Skeletal muscle satellite cell (primary cell): ENCODE measurements around the gene UBE2M. TPM values are rescaled to one million over a fixed set of nuclear protein-coding genes. Genes with fewer than 3 reads are reported as not detected.
"Not testable (repeated sequence)": the region's sequence is repeated elsewhere in the genome, so short reads cannot be mapped to it uniquely, and the experiment has no call there.

Experiments used
- H3K27me3 ChIP-seq: 2 replicates; pipeline ENCODE4 v1.7.0; 2013; ENCODE audit warnings: low read length; ENCODE audit not compliant: control insufficient read depth, insufficient read depth
- H3K36me3 ChIP-seq: 2 replicates; pipeline ENCODE4 v1.7.0; 2013; ENCODE audit warnings: mild to moderate bottlenecking, control low read depth, low read length; ENCODE audit not compliant: insufficient read depth
- H3K4me1 ChIP-seq: 2 replicates; pipeline ENCODE4 v1.7.0; 2013; ENCODE audit warnings: low read length; ENCODE audit not compliant: control insufficient read depth, insufficient read depth
- H3K4me2 ChIP-seq: 2 replicates; pipeline ENCODE4 v1.7.0; 2013; ENCODE audit warnings: mild to moderate bottlenecking, low read length
- H3K4me3 ChIP-seq: 2 replicates; pipeline ENCODE4 v1.7.0; 2013; ENCODE audit warnings: low read length
- H3K9ac ChIP-seq: 2 replicates; pipeline ENCODE4 v1.7.0; 2013; ENCODE audit warnings: mild to moderate bottlenecking, low read depth, low read length, moderate library complexity
- H3K9me3 ChIP-seq: replicated peaks from 2 replicates; pipeline ENCODE4 v1.7.0; 2013; ENCODE audit warnings: mild to moderate bottlenecking, control low read depth, low read length
- total RNA-seq: library from RNA; depleted of rRNA; stranded (reverse); fragments of >200 nt; gene quantifications from 2 replicates; pipeline ENCODE4 v1.2.3, GENCODE V29; 2012; rRNA removed

The UBE2M gene
- total RNA-seq = 64.6 and 93.0 TPM in 2 replicates

DNA sequence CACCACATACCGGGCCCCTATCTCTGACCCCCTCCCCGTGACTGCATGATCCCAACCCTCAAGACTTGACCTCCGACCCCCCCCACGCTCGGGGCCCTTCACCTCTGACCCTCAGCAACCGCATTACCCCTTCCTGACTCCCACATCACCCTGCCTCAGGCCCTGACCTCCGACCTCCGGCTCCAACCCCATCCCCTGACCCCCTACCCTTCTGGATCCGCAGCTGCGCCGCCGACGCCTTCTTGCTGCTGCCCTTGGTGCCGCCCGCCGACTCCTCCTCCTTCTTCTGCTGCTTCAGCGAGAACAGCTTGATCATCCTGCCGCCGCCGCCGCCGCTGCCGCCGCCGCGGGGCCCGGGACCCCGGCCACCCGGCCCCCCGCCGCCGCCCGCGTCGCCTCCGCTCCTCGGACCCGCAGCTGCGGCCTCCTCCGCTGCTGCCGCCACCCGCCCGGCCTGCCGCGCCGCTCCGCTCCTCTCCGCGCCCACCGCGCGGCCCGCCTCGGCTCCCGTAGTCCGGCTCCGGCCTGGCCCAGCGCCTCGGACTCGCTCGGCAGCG lies at the start of gene UBE2M:
Gene UBE2M, minus strand, starts transcription at position 546 of the 557 bp plus-strand sequence. Its CDS starts 230 bp downstream, at position 316.
- Histone ChIP-seq H3K4me2 (peak within 1 kb of the TSS; percentile 98), H3K4me1 (peaks cover 52% of the 10 kb centered on the region), H3K9ac (peak within 1 kb of the TSS; percentile 98), H3K27me3 (peaks cover under 1% of the 10 kb centered on the region), H3K36me3 (peaks cover 13% of the 10 kb centered on the region), H3K4me3 (peak within 1 kb of the TSS; percentile 94), H3K9me3 (no peaks in the 10 kb centered on the region)

DNA sequence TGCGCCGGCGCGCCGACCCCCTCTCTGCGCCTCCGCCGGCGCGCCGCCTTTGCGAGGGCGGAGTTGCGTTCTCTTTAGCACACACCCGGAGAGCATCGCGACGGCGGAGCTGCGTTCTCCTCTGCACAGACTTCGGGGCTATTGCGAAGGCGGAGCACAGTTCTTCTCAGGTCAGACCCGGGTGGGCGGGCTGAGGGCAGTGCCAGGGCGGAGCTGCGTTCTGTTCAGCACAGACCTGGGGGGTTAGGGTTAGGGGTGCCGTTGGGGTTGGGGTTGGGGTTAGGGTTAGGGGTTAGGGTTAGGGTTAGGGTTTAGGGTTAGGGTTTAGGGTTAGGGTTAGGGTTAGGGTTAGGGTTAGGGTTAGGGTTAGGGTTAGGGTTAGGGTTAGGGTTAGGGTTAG lies 48.8 kb upstream of the UBE2M start:
- not testable (repeated sequence) for H3K9ac ChIP-seq, H3K36me3 ChIP-seq, H3K4me3 ChIP-seq, H3K9me3 ChIP-seq, H3K4me1 ChIP-seq, H3K27me3 ChIP-seq, H3K4me2 ChIP-seq

DNA sequence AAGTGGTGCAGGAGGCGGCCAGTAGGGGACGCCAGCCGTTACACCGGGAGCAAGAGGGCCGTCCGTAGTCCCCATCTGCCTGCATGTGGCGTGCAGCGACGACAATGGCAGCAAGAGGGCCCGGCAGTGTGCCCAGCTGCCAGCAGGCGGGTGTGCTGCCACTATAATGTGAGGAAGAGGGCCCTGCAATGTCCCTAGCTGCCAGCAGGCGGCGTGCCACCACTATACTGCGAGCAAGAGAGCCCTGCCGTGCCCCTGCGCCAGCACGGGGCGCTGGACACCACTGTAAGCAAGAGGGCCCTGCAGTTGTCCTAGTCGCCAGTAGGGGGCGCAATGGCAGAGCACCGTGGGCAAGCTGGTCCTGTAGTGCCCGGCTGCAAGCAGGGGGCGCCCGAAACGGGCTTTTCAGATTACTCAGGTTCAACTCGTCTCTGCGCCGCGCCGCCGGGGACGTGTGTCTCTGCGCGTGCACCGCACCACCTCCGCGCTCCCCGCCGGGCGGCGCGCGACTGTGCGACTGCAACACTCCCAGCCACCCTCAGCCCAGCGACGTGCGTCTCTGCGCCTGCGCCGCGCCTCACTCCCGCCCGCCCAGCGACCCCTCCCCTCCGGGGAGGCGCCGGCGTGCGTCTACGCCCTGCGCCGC lies 48.0 kb upstream of the UBE2M start:
- not testable (repeated sequence) for H3K9me3 ChIP-seq, H3K4me2 ChIP-seq, H3K9ac ChIP-seq, H3K4me3 ChIP-seq, H3K4me1 ChIP-seq, H3K27me3 ChIP-seq, H3K36me3 ChIP-seq

DNA sequence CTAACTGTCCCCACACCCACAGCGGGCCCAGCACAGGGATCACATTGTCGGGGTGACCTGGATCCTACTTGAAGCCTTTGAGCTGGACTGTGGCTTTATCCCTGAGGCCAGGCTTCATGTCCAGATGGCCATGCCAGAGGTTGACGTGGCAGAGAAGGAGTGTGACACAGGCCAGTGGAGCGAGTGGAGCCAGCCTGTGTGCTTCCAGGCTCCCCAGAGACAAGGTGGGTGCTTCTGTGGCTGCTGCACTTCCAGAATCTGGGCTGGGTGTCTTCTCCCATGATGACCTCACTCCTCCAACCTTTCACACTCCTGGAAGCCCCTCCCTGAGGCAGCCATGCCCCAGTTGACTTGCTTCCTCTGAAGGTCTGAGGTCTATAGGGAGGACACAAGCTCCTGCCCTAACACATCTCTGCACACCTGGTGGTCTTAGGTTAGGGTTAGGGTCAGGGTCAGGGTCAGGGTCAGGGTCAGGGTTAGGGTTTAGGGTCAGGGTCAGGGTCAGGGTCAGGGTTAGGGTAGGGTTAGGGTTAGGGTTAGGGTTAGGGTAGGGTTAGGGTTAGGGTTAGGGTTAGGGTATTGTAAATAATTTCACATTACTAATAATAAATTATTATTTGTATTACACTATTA lies 27.8 kb upstream of the UBE2M start:
- no peak overlapping the region for H3K9ac ChIP-seq
- H3K4me3 ChIP-seq = no peak overlapping the region
- H3K4me1 ChIP-seq = no peaks in the 10 kb centered on the region
- H3K36me3 ChIP-seq = peaks cover 23% of the 10 kb centered on the region
- no peaks in the 10 kb centered on the region for H3K27me3 ChIP-seq
- no peaks in the 10 kb centered on the region for H3K9me3 ChIP-seq
- H3K4me2 ChIP-seq = no peak overlapping the region

GRCh38 chr19:58585442-58586132 lies 27.2 kb upstream of the UBE2M start:
- Histone ChIP-seq H3K4me3 (no peak overlapping the region), H3K36me3 (peaks cover 23% of the 10 kb centered on the region), H3K9me3 (no peaks in the 10 kb centered on the region)

DNA sequence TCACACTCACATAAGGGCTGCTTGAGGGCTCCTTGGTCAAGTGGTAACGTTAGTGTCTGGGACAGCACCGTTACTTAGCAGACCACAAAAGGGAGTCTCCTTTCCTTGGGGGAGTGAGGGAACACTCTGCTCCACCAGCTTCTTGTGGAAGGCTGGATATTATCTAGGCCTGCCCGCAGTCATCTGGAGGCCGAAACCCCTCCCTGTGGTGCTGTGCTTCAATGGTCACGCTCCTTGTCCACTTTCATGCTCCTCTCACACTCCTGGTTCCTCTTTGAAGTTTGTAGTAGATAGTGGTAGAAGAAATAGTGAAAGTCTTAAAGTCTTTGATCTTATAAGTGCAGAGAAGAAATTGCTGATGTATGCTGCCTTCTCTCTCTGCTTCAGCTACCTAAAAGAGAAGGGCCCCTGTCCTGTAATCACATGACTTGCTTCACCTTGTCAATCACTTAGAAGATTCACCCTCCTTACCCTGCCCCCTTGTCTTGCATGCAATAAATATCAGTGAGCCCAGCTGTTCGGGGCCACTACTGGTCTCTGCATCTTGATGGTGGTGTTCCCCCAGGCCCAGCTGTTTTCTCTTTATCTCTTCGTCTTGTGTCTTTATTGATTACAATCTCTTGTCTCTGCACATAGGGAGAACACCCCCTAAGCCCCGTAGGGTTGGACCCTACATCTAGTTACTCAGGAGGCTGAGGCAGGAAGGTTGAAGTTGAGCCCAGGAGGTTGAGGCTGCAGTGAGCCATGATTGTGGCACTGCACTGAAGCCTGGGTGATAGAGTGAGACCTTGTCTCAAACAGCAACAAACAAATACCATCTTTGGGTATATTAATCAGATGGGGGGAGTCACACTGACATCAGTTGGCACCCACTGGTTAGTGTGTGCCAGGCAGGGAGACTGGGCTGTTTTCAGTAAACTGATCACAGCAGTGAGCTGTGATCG lies 26.4 kb upstream of the UBE2M start:
- H3K27me3 ChIP-seq = no peaks in the 10 kb centered on the region
- no peak overlapping the region for H3K9ac ChIP-seq
- no peak overlapping the region for H3K4me3 ChIP-seq
- no peak overlapping the region for H3K4me2 ChIP-seq
- H3K4me1 ChIP-seq = peaks cover 3% of the 10 kb centered on the region
- peaks cover 23% of the 10 kb centered on the region for H3K36me3 ChIP-seq
- H3K9me3 ChIP-seq = no peaks in the 10 kb centered on the region

More at GRCh38 chr19:58585442-58586132, 27.2 kb upstream of the UBE2M start:
- Histone ChIP-seq H3K4me2 (no peak overlapping the region), H3K4me1 (peaks cover 3% of the 10 kb centered on the region), H3K9ac (no peak overlapping the region), H3K27me3 (no peaks in the 10 kb centered on the region)

GRCh38 chr19:58582985-58583384 lies 24.6 kb upstream of the UBE2M start:
- no peak overlapping the region for H3K9ac ChIP-seq
- no peaks in the 10 kb centered on the region for H3K27me3 ChIP-seq
- H3K4me3 ChIP-seq = no peak overlapping the region
- H3K9me3 ChIP-seq = no peaks in the 10 kb centered on the region
- H3K4me1 ChIP-seq = peaks cover 7% of the 10 kb centered on the region
- H3K36me3 ChIP-seq = peaks cover 23% of the 10 kb centered on the region
- no peak overlapping the region for H3K4me2 ChIP-seq

DNA sequence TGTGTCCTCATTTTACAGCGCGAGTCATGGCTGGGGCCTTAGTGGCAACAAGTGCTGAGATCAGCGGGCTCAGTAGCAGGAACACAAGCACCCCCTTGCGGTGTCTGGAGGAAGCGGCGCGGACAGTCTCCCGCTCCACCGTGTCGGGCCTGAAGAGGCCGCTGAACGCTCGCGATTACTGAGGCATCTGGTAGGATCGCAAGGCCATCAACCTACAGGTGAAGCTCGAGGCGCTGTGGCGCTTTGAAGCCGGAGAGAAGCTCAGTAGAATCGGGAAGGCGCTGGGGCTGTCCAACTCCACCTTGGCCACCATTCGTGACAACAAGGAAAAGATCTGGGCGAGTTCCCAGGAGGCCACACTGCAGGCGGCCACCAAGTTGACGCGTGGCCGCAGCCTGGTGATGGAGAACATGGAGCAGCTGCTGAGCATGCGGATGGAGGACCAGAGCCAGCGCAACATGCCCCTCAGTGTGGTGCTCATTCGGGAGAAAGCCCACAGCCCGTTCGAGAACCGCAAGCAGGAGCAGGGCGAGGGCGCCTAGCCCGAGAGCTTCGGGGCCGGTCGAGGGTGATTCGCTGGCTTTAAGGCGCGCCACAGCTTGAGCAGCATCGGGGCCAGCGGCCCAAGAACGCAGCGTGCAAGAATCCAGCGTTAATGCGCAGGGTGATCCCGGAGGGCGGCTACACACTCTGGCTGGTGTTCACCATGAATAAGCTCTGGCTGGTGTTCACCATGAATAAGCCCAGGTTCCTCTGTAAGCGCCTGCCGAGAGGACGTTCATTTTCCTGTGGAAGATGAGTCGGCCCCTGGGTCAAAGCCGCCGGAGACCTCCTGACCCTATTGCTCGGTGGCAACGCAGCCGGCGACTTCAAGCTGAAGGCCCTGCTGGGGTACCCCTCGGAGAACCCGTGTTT lies 23.1 kb upstream of the UBE2M start:
- no peak overlapping the region for H3K4me3 ChIP-seq

DNA sequence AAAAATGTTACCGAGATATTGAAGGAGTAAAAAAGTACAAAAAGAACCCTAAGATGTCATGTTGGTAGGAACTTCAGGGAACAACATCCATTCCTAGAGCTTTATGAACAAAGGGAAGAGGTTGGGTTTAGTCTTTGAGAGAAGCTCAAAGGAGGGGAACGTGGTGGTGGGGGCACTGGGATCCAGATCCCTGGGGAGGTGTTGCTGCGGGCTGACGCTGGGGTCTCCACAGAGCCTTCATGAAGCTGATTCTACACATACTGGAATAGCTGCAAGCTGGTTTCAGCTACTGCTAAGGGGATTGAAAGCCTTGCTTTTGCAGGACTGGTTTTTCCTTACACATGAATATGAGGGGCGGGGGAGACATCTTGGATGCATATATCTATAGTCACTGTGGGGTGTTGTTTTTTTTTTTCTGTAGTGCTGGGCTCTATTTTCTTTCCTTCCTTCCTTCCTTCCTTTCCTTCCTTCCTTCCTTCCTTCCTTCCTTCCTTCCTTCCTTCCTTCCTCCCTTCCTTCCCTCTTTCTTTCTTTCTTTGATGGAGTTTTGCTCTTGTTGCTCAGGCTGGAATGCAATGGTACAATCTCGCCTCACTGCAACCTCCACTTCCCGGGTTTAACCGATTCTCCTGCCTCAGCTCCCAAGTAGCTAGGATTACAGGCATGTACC lies 21.2 kb upstream of the UBE2M start:
- Histone ChIP-seq H3K9ac (no peak overlapping the region), H3K27me3 (no peaks in the 10 kb centered on the region), H3K4me1 (peaks cover 10% of the 10 kb centered on the region), H3K36me3 (peaks cover 23% of the 10 kb centered on the region), H3K9me3 (no peaks in the 10 kb centered on the region), H3K4me2 (no peak overlapping the region), H3K4me3 (no peak overlapping the region)

More for the DNA sequence above, 23.1 kb upstream of the UBE2M start:
- no peak overlapping the region for H3K4me2 ChIP-seq
- H3K27me3 ChIP-seq = no peaks in the 10 kb centered on the region
- H3K4me1 ChIP-seq = peaks cover 7% of the 10 kb centered on the region
- H3K36me3 ChIP-seq = peaks cover 23% of the 10 kb centered on the region
- no peaks in the 10 kb centered on the region for H3K9me3 ChIP-seq
- no peak overlapping the region for H3K9ac ChIP-seq
